Stimulated activated CD4-positive, alpha-beta T cell treated with anti-CD3 and anti-CD28 coated beads, Interleukin-2, amount 100 ng/mL, for 4 hours (primary cell): ENCODE measurements around the gene DIS3L2.

Source experiments
- DNase-seq: peaks from one replicate; pipeline ENCODE4 v3.0.0-alpha.2; 2020; ENCODE audit warnings: low read depth

The DIS3L2 gene

GRCh38 chr2:231955758-231956472 lies 5.6 kb upstream of the DIS3L2 start:
- DNase-seq, result no peak

GRCh38 chr2:231957913-231958763 lies 3.4 kb upstream of the DIS3L2 start:
- no peak for DNase-seq

DNA sequence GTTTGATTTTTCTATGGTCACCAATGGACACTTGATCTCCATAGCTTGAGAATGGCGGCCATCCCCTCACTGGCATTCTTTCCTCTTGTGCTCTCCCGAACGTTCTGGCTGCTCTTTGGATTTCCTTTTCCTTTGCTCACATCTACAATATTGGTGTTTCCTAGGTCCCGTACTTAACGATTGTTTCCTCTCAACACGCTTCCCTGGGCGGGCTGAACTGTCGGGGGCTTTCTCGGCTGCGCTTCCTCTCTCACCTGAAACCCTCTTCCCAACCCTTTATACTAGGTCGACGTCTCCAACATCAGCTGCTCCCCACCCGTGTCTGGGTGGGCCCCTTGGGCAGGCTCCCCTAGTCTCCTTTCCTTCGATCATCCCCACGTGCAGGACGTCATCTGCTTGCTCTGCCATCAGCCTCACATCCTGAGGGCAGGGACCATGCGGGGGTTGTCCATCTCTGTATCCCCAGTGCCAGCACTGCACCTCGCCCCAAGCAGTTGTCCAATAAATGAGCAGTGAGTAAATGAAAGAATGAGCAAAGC lies 634 bp upstream of the DIS3L2 start:
- no peak for DNase-seq

DNA sequence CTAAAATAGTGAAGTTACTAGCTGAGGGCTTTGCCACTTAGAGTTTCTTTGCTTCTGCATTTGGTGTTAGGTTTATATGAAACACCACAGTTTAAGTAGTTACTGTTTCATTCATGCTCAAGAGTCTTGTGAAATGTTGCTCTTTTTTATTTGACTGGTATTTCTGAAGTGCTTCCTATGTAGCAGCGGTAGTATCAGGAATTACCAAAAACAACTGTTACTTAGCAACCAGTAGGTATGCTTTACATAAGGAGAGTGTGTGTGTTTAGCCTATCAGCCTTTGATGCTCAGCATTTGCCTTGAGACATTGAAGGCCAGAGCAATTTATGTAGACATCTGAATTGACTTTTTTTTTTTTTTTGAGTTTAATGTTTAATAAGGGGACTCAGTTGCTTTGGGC lies 3.6 kb downstream of the DIS3L2 start:
- no peak for DNase-seq

DNA sequence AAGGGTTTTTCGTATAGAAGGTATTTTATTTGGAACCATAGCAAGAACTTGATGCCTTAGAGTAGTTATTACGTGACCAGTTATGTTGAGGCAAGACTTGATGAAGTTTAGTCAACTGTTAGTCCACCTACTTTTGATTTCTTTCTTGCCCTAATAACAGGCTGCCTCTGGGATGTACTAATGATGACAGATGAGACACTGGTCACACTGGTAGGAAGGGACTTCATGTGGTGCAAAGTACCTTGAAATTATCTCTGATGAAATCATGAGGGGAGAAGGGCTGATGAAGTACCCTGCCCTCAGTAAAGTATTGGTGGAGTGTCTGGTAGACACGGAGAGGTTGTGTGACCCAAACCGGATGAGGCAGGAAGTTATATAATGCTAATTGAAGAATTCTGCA lies 5.4 kb downstream of the DIS3L2 start:
- no peak for DNase-seq

DNA sequence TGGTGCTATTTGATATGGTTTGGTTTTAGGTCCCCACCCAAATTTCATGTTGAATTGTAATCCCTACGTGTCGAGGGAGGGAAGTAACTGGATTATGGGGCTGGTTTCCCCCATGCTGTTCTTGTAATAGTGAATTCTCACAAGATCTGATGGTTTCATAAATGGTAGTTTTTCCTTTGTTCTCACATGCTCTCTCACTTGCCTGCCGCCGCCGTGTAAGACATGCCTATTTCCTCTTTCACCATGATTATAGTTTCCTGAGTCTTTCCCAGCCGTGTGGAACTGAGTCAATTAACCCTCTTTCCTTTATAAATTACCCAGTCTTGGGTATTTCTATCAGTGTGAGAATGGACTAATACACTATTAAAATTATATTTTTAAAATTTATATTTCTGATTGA lies 7.3 kb downstream of the DIS3L2 start:
- no peak for DNase-seq

GRCh38 chr2:231970461-231970860 lies 8.9 kb downstream of the DIS3L2 start:
- DNase-seq, result no peak

GRCh38 chr2:231975001-231975400 lies 13.5 kb downstream of the DIS3L2 start:
- no peak for DNase-seq

- DNase-seq, result no peak
Measured at GRCh38 chr2:231977430-231977829, 15.9 kb downstream of the DIS3L2 start.

DNA sequence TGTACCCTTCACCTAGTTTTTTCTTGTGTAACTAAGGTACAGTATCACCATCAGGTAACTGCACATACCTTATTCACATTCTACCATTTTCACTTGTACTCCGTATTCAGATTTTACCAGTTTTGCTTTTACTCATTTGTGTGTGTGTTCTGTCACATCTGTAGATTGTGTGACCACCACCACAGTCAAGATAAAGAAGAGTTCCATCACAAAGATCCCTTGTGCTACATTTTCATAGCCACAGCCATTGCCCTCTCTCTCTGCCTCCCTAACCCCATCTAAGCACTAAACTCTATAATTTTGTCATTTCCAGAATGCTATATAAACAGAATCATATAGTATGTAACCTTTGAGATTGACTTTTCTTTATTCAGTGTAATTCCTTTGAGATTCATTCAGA lies 23.5 kb downstream of the DIS3L2 start:
- no peak for DNase-seq

DNA sequence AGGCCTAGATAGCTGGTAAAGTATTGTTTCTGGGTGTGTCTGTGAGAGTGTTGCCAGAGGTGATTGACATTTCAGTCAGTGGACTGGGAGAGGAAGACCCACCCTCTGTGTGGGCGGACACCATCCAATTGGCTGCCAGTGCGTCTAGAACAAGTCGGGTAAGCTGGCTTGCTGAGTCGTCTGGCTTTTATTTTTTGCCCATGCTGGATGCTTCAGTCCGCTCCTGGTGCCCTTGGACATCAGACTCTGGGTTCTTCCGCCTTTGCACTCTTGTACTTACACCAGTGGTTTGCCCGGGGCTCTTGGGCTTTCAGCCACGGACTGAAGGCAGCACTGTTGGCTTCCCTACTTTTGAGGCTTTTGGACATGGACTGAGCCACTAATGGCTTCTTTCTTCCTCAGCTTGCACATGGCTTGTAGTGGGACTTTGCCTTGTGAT lies 24.3 kb downstream of the DIS3L2 start:
- no peak for DNase-seq

GRCh38 chr2:231987124-231987727 lies 25.7 kb downstream of the DIS3L2 start:
- no peak for DNase-seq

DNA sequence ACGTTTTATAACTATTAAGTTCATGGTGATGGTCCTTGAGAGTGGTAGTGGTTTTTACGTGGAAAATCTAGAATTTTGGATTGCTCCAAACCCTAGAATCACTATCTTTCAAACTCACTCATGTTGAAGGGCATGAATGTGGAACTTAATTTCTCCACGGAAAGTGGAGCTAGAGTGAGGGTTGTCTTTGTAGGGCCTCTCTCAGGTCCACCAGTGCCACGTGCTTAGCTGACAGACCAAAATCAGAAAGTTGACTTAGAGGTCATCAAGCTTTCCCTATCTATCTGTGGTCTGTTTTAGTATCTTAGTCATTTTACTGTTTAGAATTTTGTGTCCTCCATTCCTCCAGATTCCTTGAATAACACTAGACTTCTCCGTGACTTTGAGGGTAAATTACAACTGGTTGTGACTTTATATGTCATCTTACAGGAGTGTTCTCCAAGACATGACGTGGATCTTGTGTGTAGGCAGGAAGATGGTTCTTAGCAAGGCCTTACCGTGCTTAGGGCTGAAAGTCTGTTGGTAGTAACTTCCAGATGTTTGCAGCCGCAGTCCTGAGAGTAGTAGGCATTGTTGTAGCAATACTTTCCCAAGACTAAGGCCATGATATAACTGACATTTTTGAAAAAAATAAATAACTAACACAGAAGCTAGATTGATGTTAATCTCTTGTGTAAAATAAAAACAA lies 26.8 kb downstream of the DIS3L2 start:
- DNase-seq, result no peak

DNA sequence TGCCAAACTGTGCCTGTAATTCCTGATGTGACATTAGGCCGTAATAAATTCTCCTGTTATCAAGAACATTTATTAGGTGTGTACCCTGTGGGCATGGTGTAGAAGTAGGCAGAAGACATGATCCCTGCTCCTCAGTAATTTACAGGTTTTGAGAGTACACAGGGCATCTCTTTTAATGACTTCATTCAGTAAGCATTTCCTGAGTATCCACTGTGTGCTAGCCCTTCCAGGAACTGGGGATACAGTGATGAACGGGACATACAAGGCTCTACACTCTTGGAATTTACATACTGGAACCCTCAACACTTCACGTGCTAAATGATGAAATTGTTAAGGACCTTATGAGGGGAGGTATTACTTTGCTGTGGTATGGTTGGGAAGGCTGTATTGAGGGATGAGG lies 30.2 kb downstream of the DIS3L2 start:
- no peak for DNase-seq

GRCh38 chr2:231992888-231993287 lies 31.4 kb downstream of the DIS3L2 start:
- no peak for DNase-seq

- no peak for DNase-seq
Measured at GRCh38 chr2:231996797-231997540, 35.5 kb downstream of the DIS3L2 start.

GRCh38 chr2:231998046-231998445 lies 36.5 kb downstream of the DIS3L2 start:
- no peak for DNase-seq

DNA sequence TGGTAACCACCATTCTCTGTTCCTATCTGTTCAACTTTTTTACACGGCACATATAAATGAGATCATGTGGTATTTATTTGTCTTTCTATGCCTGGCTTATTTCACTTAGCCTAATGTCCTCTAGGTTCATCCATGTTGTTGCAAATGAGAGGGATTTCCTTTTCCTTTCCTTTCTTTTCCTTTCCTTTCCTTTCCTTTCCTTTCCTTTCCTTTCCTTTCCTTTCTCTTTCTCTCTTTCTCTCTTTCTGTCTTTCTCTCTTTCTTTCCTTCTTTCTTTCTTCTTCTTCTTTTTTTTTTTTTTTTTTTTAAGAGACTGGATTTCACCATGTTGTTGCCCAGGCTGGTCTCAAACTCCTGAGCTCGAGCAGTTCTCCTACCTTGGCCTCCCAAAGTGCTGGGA lies 38.9 kb downstream of the DIS3L2 start:
- DNase-seq, result no peak

DNA sequence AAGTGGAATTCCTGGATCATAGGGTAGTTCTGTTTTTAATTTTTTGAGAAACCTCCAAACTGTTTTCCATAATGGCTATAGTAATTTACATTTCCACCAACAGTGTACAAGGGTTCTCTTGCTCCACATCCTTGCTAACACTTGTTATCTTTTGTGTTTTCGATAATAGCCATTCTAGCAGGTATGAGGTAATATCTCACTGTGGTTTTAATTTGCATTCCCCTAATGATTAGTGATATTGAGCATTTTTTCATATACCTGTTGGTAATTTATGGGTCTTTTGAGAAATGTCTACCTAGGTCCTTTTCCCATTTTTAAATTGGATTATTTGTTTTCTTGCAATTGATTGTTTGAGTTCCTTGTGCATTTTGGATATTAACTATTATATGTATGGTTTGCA lies 39.6 kb downstream of the DIS3L2 start:
- DNase-seq, result no peak

DNA sequence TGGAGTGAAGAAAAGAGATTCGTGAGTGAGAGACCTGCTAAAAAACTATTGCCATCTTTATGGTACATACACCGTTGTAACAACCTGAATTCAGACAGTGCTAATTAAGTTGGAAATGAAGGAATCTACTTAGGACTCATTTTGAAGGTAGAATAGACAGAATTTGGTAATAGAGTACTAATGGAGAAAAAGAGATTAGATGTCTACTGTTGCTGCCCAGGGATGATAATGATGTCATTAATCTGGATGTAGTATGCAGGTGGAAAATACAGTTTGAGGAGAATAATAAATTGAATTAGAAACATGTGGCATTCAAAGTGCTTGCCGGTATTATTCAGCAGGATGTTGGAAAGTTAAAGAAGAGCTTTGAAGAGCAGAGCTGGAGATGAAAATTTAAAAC lies 44.7 kb downstream of the DIS3L2 start:
- no peak for DNase-seq

DNA sequence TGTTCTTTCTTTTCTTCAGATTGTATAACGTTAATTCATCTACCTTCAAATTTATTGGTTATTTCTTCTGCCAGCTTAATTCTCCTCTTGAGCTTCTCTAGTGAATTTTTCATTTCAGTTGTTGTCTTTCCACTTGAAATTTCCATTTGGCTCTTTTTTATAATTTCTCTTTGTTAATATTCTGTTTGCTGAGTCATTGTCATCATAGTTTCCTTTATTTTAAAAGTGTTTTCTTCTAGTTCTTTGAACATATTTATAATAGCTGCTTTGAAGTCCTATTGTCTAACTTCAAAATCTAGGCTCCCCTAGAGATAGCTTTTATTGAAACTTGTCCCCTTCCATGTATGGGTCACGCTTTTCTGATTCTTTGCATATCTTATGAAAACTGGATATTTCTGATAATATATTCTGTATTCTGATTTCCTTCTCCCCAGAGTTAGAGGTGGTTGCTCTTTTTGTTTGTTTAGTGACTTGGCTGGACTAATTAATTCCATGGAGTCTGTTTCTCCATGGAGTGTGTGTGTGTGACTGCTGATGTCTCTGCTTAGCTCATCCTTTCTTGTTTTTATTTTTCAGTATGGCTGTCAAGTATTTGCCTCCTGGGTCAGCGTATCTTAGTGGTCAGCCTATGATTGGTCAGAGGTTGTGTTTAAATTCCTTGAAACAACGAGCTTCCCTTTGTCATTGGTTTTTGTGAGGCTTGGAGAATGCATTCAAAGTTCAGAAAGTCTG lies 47.6 kb downstream of the DIS3L2 start:
- DNase-seq, result no peak
